ENCODE data around the gene MRPL58.
"Not testable (repeated sequence)": the region's sequence is repeated elsewhere in the genome, so short reads cannot be mapped to it uniquely, and the experiment has no call there.

The MRPL58 gene

GRCh38 chr17:74987909-74988711 lies 24.4 kb upstream of the MRPL58 start:
- no peak for DNase-seq

DNA sequence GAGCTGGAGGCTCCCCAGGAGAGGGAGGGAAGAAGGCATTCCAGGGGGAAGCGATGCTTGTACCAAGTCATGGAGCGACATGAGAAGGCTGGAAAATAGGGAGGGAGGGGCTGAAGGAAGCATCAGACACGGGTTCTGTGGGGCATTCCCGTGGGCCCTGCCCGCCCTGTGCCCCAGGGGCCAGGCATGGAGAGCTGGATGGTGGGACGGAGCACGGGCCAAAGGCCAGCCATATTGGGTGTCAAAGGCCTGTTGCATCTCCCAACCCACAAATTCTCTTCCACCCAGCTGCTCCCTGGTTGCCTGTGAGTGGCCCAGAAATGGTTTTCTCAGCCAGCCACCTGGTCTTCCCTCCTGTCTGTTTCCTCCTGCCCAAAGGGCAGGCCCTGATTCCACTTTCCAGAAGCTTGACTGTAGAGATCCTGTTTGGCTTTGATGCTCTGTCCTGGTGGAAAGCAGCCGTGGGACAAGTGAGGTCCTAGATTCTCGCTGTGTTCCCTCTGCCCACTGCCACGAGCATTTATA lies 21.8 kb upstream of the MRPL58 start:
- DNase-seq: no peak

- no peak for DNase-seq
These were observed 20.2 kb upstream of the MRPL58 start for GRCh38 chr17:74992223-74992622.

GRCh38 chr17:74994440-74994839 lies 18.0 kb upstream of the MRPL58 start:
- DNase-seq: no peak

GRCh38 chr17:74995847-74996246 lies 16.6 kb upstream of the MRPL58 start:
- no peak for DNase-seq

GRCh38 chr17:74998783-74999182 lies 13.7 kb upstream of the MRPL58 start:
- no peak for DNase-seq

GRCh38 chr17:74999523-74999922 lies 12.9 kb upstream of the MRPL58 start:
- no peak for DNase-seq

- DNase-seq: no peak
These were observed 10.3 kb upstream of the MRPL58 start for GRCh38 chr17:75001915-75002843.

DNA sequence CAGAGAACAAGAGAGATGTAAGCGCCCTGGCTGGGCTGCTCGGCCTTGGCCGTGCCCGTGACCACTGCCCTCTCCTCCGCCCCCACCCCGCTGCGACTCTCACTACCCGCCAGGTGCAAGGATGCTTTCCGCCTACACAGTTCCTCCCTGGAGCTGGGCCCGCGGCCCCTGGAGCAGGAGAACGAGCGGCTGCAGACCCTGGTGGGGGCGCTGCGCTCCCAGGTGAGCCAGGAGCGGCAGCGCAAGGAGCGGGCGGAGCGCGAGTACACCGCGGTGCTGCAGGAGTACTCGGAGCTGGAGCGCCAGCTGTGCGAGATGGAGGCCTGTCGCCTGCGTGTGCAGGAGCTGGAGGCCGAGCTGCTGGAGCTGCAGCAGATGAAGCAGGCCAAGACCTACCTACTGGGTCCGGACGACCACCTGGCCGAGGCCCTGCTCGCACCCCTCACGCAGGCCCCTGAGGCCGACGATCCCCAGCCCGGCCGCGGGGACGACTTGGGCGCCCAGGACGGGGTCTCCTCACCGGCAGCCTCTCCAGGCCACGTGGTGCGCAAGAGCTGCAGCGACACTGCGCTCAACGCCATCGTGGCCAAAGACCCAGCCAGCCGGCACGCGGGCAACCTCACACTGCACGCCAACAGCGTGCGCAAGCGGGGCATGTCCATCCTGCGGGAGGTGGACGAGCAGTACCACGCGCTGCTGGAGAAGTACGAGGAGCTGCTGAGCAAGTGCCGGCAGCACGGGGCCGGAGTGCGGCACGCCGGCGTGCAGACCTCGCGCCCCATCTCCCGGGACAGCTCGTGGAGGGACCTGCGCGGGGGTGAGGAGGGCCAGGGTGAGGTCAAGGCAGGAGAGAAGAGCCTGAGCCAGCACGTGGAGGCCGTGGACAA lies 9.2 kb upstream of the MRPL58 start:
- no peak for DNase-seq

DNA sequence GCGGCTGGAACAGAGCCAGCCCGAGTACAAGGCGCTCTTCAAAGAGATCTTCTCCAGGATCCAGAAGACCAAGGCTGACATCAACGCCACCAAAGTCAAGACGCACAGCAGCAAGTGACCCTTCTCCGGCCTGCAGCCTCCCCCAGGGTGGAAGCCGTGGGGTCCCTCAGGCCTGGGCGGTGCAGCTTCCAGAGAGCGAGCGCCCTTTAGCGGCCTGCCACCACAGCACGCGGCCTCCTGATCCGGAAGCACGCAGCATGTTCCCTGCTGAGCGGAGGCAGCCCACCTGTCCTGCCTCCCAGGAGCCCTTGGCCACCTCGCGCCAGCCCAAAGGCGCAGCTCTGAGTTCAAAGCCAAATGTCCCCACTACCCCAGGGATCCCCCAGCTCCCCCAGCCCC lies 8.5 kb upstream of the MRPL58 start:
- DNase-seq: no peak

- no peak for DNase-seq
These were observed 8.1 kb upstream of the MRPL58 start for GRCh38 chr17:75004371-75004770.

DNA sequence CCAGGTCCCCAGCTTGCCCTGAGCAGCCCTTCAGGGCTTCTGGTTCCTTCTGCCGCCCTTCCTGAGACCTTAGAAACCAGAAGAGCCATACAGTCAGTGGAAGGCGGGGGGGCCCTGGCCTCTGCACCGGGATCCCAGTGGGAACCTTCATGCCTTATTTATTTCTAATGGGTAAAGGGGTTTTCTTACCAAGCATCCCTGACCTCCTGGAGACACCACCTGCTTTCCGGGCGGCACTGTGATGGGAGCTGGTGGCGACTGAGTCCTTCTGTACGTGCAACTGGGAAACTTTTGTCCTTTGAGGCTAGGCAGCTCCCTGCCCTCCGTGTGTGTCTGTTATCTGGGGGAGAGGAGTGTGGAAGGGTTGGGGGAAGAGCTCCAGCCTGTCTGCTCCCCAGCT lies 7.2 kb upstream of the MRPL58 start:
- DNase-seq: no peak

- DNase-seq: not testable (repeated sequence)
These were observed 6.4 kb upstream of the MRPL58 start for GRCh38 chr17:75006084-75006483.

DNA sequence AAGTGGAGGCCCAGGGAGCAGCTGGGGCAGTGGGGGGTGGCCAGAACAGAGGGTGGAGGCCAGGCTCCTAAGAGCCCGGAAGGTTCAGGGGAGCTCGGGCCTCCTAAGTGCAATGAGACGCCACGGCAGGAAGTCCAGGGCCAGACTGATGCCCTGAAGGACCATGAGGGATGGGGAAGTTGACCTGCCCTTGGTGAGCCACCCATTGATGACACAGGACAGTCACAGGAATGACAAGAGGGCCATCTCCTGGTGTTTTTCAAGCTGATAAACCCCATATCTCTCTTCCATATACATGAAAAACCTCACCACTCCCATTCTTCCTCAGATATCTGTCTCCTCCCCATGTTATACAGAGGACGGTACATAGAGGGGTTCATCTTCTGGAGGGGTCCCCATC lies 5.8 kb upstream of the MRPL58 start:
- DNase-seq: no peak

- no peak for DNase-seq
These were observed 4.1 kb upstream of the MRPL58 start for GRCh38 chr17:75008373-75008772.

DNA sequence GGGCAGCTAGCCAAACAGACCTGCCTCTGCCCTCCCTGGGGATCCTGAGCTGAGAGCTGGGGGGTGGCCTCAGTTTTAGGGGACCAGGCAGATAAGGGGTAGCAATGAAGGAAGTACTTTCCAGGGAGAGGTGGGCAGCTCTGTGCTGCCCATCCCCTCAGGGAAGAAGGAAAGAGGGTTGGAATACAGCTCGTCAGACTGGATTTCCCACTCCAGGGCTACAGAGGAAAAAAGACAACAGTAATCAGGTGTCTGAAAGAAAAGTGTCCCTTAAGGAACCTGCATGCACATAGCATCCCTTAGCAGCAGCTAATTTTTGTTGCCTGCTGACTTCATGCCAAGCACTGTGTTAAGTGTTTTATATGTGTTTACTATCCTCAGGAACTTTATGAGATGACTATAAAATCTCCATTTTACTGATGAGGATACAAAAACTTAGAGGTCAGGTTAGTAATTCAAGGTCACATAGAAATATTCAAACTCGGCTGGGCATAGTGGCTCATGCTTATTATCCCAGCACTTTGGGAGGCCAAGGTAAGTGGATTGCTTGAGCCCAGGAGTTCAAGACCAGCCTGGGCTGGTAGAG lies 3.2 kb upstream of the MRPL58 start:
- no peak for DNase-seq

DNA sequence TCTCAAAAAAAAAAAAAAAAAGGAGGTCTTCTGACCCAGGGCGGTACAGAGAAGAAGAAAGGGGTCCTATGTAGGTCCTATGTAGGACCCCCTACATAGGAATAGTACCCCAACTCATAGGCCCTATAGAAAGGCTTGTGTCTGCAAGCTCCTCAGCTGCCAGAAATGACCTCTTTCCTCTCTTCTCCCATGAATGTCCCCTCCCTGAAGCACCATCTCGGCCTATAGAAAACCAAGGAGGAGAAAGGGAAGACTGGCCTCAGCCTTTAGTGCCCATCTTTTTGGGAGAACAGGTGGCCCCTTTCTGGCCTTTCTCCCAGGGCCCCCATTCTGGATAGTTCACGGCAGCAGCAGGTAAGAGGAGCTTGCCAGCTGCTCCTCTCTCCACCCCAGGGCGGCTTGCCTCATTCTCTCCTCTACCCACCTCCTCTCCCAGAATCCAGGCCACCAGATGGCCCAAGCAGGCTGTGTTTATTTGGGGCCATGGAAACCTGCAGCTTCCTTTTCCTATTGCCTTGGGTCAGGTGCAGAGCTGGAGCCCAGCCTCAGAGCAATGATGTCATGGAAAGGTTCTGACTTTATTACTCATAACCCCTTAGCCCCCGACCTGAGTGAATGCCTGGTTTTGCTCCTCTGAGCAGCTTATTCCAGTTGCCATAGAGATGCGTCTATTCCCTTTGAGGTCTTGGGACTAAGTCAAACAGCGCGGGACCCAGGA lies 1.6 kb upstream of the MRPL58 start:
- DNase-seq: no peak

GRCh38 chr17:75011401-75012095 lies 922 bp upstream of the MRPL58 start:
- no peak for DNase-seq

DNA sequence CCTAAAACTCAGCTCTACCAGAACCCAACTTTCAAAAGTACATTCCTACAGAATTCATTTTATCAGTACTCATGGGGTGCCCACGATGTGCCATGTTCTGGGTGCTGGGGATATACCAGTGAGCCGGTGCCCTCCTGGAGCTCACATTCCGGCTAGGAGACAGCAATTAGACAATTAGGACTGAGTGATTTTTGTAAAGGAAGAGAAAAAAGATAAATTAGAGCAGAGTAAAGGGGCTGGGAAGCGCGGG lies 449 bp upstream of the MRPL58 start:
- DNase-seq: no peak

GRCh38 chr17:75013092-75013559 lies 656 bp downstream of the MRPL58 start:
- DNase-seq: no peak

DNA sequence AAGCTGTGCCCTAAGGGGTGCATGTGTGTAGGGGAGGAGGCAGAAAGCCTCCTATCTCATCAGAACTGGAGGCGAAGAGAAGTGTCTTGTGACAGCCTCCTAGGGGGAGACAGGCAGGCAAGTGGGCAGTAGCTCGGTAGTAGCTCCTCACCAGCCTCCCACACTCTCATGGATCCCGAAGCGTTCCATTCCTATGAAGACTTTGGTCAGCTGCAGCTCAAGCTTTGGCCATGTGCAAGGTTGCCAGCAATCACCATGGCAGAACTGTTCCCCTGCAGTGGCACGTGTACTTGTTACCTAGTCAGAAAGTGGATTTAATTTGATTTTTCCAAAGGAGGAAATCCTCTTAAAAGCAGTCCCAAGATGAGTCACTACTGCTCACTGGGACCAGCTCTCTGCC lies 6.7 kb downstream of the MRPL58 start:
- no peak for DNase-seq

All from 8988T (cell line).